ENCODE data around the gene HNMT. TPM values are rescaled to one million over a fixed set of nuclear protein-coding genes. Genes with fewer than 3 reads are reported as not detected.

Gene HNMT
- total RNA-seq, 1 donor from 2014 or later, result 14.4 TPM

DNA sequence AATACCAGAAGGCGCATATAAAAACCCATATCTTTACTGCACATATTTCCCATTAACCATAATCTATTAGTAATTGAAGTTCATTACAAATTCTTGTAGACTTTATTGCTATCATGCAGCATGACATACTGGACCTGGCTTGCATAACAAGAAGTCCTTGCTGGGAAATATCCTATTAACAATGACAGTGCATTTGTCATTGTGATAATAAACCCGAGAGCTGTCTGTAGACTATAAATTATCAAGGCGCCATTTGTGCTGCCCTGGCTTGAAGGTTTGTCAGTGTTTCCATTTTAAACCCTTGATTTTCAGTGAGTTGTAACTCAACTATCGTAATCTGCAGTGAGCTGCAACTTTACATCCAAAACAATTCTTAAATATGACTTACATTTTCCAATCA, 59.0 kb downstream of the HNMT start:
- H3K27ac Mint-ChIP-seq, result peak overlapping the region; percentile 3
- DNase-seq (ENCODE audit: low spot score in 2 of 2, unreplicated experiment in 2 of 2), result no peak
- no peaks in the 10 kb centered on the region for H3K36me3 Mint-ChIP-seq
- H3K4me1 Mint-ChIP-seq, result peaks cover 28% of the 10 kb centered on the region
- H3K4me3 Mint-ChIP-seq, result no peak overlapping the region
- H3K9me3 Mint-ChIP-seq, result no peaks in the 10 kb centered on the region
- peaks cover 9% of the 10 kb centered on the region for H3K27me3 Mint-ChIP-seq (ENCODE audit: low read depth)
- TF ChIP-seq, protein P1, sequence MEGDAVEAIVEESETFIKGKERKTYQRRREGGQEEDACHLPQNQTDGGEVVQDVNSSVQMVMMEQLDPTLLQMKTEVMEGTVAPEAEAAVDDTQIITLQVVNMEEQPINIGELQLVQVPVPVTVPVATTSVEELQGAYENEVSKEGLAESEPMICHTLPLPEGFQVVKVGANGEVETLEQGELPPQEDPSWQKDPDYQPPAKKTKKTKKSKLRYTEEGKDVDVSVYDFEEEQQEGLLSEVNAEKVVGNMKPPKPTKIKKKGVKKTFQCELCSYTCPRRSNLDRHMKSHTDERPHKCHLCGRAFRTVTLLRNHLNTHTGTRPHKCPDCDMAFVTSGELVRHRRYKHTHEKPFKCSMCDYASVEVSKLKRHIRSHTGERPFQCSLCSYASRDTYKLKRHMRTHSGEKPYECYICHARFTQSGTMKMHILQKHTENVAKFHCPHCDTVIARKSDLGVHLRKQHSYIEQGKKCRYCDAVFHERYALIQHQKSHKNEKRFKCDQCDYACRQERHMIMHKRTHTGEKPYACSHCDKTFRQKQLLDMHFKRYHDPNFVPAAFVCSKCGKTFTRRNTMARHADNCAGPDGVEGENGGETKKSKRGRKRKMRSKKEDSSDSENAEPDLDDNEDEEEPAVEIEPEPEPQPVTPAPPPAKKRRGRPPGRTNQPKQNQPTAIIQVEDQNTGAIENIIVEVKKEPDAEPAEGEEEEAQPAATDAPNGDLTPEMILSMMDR (IDR thresholded peaks at IDR 0.05; ENCODE audit: unreplicated experiment), result no peak

DNA sequence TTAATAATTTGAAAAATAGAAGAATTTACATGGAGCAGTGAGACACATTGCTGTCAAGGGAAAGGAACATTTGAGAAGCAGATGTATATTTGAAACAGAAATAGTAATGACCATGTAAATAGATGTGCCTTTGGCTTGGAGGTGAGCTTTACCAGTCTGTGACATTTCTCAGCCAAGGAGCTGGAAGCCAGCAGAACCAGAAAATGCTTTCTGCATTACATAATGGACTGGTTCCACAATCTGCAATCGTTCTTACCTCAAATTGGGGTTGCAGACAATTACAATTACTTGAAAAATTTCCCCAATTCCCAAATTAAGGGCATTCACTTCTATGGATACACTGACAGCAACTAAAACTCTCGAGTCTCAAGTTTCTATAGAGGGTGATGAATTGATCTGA, 59.7 kb downstream of the HNMT start:
- no peak overlapping the region for H3K4me3 Mint-ChIP-seq
- H3K27ac Mint-ChIP-seq, result no peak overlapping the region
- H3K36me3 Mint-ChIP-seq, result no peaks in the 10 kb centered on the region
- no peaks in the 10 kb centered on the region for H3K9me3 Mint-ChIP-seq
- TF ChIP-seq, protein P1 (IDR thresholded peaks at IDR 0.05; ENCODE audit: unreplicated experiment), result no peak
- no peak for DNase-seq (ENCODE audit: low spot score in 2 of 2, unreplicated experiment in 2 of 2)
- peaks cover 8% of the 10 kb centered on the region for H3K27me3 Mint-ChIP-seq (ENCODE audit: low read depth)
- H3K4me1 Mint-ChIP-seq, result peaks cover 28% of the 10 kb centered on the region

DNA sequence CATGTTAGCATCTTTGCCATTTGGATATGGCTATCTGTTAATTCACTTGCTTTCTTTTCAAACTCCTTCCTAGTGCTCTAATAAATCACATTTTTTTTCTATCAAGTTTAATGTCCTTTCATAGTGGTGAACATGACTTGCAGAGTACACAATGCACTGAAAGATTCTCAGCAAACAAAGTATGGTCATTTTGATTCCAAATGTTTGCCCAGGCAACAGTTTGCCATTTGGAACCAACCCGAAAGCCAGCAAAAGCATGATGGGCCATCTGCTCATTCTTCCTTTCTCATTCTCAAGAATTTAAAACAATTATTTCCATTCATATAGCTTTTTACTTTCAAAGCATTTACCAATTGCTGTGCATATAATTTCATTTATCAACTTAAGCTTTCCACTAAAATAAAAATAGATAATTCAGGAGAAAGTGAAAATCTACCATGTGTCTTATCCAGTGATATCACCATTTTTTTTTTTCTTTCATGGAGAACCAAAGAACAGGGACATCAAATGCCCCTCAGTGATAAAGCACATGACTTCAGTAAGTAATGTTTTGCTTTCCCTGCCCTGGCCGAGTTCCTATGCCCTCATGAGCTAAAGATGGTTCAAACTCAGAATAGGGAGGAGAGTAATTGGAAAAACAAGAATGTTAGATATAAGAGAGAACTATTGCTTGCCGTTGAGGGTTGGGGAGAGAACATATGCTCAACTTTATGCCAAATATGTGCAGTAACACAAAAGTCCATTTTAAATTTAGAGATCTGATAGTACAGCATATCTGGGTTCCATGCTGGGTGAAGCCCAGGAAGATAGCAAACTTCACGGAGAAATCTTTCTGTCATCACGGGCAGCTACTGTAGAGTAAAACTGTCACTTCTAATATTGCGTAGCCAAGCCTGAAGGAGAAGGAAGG, 62.1 kb downstream of the HNMT start:
- Mint-ChIP-seq H3K27me3 (ENCODE audit: low read depth) (peaks cover 7% of the 10 kb centered on the region), H3K4me1 (peaks cover 18% of the 10 kb centered on the region), H3K4me3 (no peak overlapping the region), H3K36me3 (no peaks in the 10 kb centered on the region), H3K9me3 (no peaks in the 10 kb centered on the region), H3K27ac (no peak overlapping the region)
- TF ChIP-seq, protein P1 (IDR thresholded peaks at IDR 0.05; ENCODE audit: unreplicated experiment), result no peak
- no peak for DNase-seq (ENCODE audit: low spot score in 2 of 2, unreplicated experiment in 2 of 2)

DNA sequence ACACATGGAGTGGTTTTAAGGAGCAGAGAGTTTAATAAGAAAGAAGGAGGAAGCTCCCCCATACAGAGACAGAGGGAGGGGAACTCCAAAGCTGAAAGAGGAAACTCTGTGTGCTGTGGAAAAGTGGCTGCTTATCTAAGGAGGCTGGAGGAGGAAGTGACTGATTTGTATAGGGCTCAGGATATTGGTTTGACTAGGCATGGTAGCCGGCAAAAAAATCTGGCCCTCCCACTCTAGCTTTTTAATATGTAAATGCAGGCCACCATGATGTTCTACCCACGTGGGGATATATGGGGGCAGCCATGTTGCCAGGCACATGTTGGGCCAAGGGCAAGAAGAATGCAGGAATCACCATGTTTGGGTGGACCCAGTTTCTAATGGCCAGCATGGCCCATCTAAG, 64.3 kb downstream of the HNMT start:
- TF ChIP-seq, protein P1 (IDR thresholded peaks at IDR 0.05; ENCODE audit: unreplicated experiment), result no peak
- H3K27me3 Mint-ChIP-seq (ENCODE audit: low read depth), result peaks cover 7% of the 10 kb centered on the region
- no peaks in the 10 kb centered on the region for H3K36me3 Mint-ChIP-seq
- no peak overlapping the region for H3K27ac Mint-ChIP-seq
- H3K9me3 Mint-ChIP-seq, result no peaks in the 10 kb centered on the region
- H3K4me1 Mint-ChIP-seq, result peaks cover 16% of the 10 kb centered on the region
- DNase-seq (ENCODE audit: low spot score in 2 of 2, unreplicated experiment in 2 of 2), result no peak
- no peak overlapping the region for H3K4me3 Mint-ChIP-seq

DNA sequence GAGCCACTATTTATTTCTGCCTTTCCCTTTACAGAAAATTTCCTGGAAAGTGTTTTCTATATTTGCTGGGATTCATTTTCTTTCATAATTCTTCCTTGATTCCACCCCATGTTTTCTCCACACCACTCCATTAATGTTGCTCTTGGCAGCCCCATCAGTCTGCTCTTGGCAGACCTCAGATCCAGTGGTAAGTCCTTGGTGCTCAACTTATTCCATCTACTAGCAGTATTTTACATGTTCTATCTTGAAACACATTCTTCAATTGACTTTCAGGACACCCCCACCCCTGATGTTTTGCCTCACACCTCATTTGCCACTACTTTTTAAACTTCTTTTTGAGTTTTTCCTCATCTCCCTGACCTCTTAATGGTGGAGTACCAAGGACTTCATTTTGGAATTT, 65.0 kb downstream of the HNMT start:
- peaks cover 6% of the 10 kb centered on the region for H3K27me3 Mint-ChIP-seq (ENCODE audit: low read depth)
- TF ChIP-seq, protein P1 (IDR thresholded peaks at IDR 0.05; ENCODE audit: unreplicated experiment), result no peak
- H3K4me3 Mint-ChIP-seq, result no peak overlapping the region
- H3K9me3 Mint-ChIP-seq, result no peaks in the 10 kb centered on the region
- peaks cover 16% of the 10 kb centered on the region for H3K4me1 Mint-ChIP-seq
- DNase-seq (ENCODE audit: low spot score in 2 of 2, unreplicated experiment in 2 of 2), result no peak
- no peak overlapping the region for H3K27ac Mint-ChIP-seq
- no peaks in the 10 kb centered on the region for H3K36me3 Mint-ChIP-seq

Measured in mesothelial cell of epicardium (in vitro differentiated cells).